Spleen (tissue), 11 donors: ENCODE results near the gene SRGN. TPM values are rescaled to one million over a fixed set of nuclear protein-coding genes. Genes with fewer than 3 reads are reported as not detected.

Source experiments
- DNase-seq: peaks from one replicate; pipeline ENCODE4 v3.0.0-alpha.2; 2020
- H3K27ac ChIP-seq, 8 donors: fragments of 200-600 bp; sonication (generic) in 7 of 8; 1 replicate in 4 of 8; 2 replicates in 4 of 8; pipeline versions ENCODE4 v1.5.0 to v1.8.0; 2016 to 2021; ENCODE audit warnings: inconsistent platforms in 4 of 8, mild to moderate bottlenecking in 4 of 8, moderate library complexity in 1 of 8
- H3K27me3 ChIP-seq, 7 donors: fragments of 200-600 bp; sonication (generic) in 6 of 7; replicated peaks in 1 of 7; 1 replicate in 4 of 7; 2 replicates in 3 of 7; pipeline versions ENCODE4 v1.5.0 to v1.8.0; 2016 to 2021; ENCODE audit warnings: inconsistent platforms in 3 of 7, mild to moderate bottlenecking in 1 of 7
- H3K36me3 ChIP-seq, 6 donors: fragments of 200-600 bp; sonication (generic) in 5 of 6; 1 replicate in 4 of 6; 2 replicates in 2 of 6; pipeline versions ENCODE4 v1.5.0 to v1.8.0; 2016 to 2021; ENCODE audit warnings: inconsistent platforms in 2 of 6
- H3K4me1 ChIP-seq, 6 donors: fragments of 200-600 bp; sonication (generic) in 5 of 6; 1 replicate in 3 of 6; 2 replicates in 3 of 6; pipeline versions ENCODE4 v1.5.0 to v1.8.0; 2016 to 2021; ENCODE audit warnings: inconsistent platforms in 3 of 6
- H3K4me3 ChIP-seq, 8 donors: fragments of 200-600 bp; sonication (generic) in 7 of 8; 1 replicate in 4 of 8; 2 replicates in 4 of 8; pipeline versions ENCODE4 v1.5.0 to v1.8.0; 2016 to 2021; ENCODE audit warnings: inconsistent platforms in 4 of 8, mild to moderate bottlenecking in 4 of 8, moderate library complexity in 2 of 8
- H3K9me3 ChIP-seq, 8 donors: fragments of 200-600 bp; sonication (generic) in 7 of 8; 1 replicate in 4 of 8; 2 replicates in 4 of 8; pipeline versions ENCODE4 v1.5.0 to v1.8.0; 2016 to 2021; ENCODE audit warnings: inconsistent platforms in 4 of 8
- CTCF ChIP-seq, 11 experiments: fragments of 200-600 bp in 7 of 11; fragments of 450-650 bp in 4 of 11; sonication (generic) in 4 of 11; IDR thresholded peaks in 8 of 11; conservative IDR thresholded peaks in 3 of 11; 1 replicate in 7 of 11; 2 replicates in 4 of 11; pipeline versions ENCODE4 v1.4.0 to v1.8.0; 2016 to 2021; ENCODE audit warnings: antibody characterized with exemption in 11 of 11, inconsistent platforms in 4 of 11, mild to moderate bottlenecking in 1 of 11
- POLR2A ChIP-seq, 3 donors: fragments of 450-650 bp; IDR thresholded peaks; one replicate each; pipeline ENCODE4 v1.5.1; 2017; ENCODE audit warnings: antibody characterized with exemption in 3 of 3, mild to moderate bottlenecking in 1 of 3
- POLR2AphosphoS5 ChIP-seq, 3 donors: sonication (generic); formaldehyde crosslinking; IDR thresholded peaks; one replicate each; pipeline ENCODE4 v1.5.1; 2017; ENCODE audit warnings: antibody characterized with exemption in 3 of 3
- WGBS, 5 donors: extraction: QIAGEN DNeasy Blood & Tissue Kit in 3 of 5; methylation state at CpG; one replicate each; pipeline versions ENCODE4 v1.1.5 to v1.1.7; 2013 to 2018; 5-methylcytosine and 5-hydroxymethylcytosine counted together
- intact Hi-C: fragments of 100-400 bp; cut with DNase I; formaldehyde crosslinking; loops from one replicate; pipeline ENCODE4 v1.15.0; 2023; ENCODE audit warnings: low total_unique reads
- polyA plus RNA-seq, 3 donors: library from polyadenylated mRNA; stranded (reverse); fragments of 200-250 nt; gene quantifications; one replicate each; pipeline ENCODE4 v1.2.1, GENCODE V29; 2013
- total RNA-seq, 7 donors: library from RNA; depleted of rRNA in 3 of 7; stranded (reverse); fragments of >200 nt in 3 of 7; fragmentation: NEBNext Ultra II Directional in 4 of 7; extraction: Animal tissue kit (Norgen Biotek cat#: 25700) in 4 of 7; gene quantifications; one replicate each; pipeline versions ENCODE4 v1.1.0 to v1.2.1, GENCODE V29; 2016 to 2021
- donor health status: healthy with polysubstance abuse.
- donor health status: DM: no; HTN: no; CAD: no; lungs with moderate emphysema.
- donor health status: DM: no; HTN: no; CAD: no.
- donor health status: Bipolar disorder and iron deficiency.
- donor health status: healthy.
- donor health status: DM: no; HTN: no; CAD: no.
- donor health status: DM: yes; HTN: yes; CAD: no.

SRGN gene
- total and polyA plus RNA-seq, 10 donors = 123 to 1,009 (median 505) TPM

GRCh38 chr10:69052736-69053135 lies 35.2 kb upstream of the SRGN start:
- WGBS, 5 donors = 77 to 88% (median 86%) methylated on average over 6 of the region's 6 CpGs
- no peak for TF ChIP-seq POLR2A (IDR thresholded peaks at IDR 0.05)
- no peak for DNase-seq
- no peaks in the 10 kb centered on the region for H3K27me3 ChIP-seq
- H3K4me1 ChIP-seq = peaks cover 15 to 84% (median 51%) of the 10 kb centered on the region in 6 donors
- peak overlapping the region in 6 of 8 donors; percentile 11 to 99 (median 78) for H3K27ac ChIP-seq
- H3K4me3 ChIP-seq = no peak overlapping the region
- intact Hi-C loops = no loop called here
- H3K9me3 ChIP-seq = no peaks in the 10 kb centered on the region
- no peaks in the 10 kb centered on the region for H3K36me3 ChIP-seq

GRCh38 chr10:69055241-69055640 lies 32.7 kb upstream of the SRGN start:
- H3K4me1 ChIP-seq = peaks cover 12 to 85% (median 40%) of the 10 kb centered on the region in 6 donors
- H3K4me3 ChIP-seq = no peak overlapping the region
- no peaks in the 10 kb centered on the region for H3K27me3 ChIP-seq
- H3K27ac ChIP-seq = peak overlapping the region in 7 of 8 donors; percentile 61 to 99 (median 86)
- TF ChIP-seq CTCF (IDR thresholded peaks at IDR 0.05 in 8 of 11, conservative IDR thresholded peaks at IDR 0.05 in 3 of 11) (no peak), POLR2A (IDR thresholded peaks at IDR 0.05) (no peak), POLR2AphosphoS5 (IDR thresholded peaks at IDR 0.05) (no peak)
- no peaks in the 10 kb centered on the region for H3K9me3 ChIP-seq
- H3K36me3 ChIP-seq = no peaks in the 10 kb centered on the region
- no peak for DNase-seq
- intact Hi-C loops = no loop called here
- WGBS, 5 donors = 57 to 72% (median 69%) methylated on average over 2 of the region's 2 CpGs

GRCh38 chr10:69056129-69056528 lies 31.8 kb upstream of the SRGN start:
- H3K9me3 ChIP-seq = no peaks in the 10 kb centered on the region
- no peaks in the 10 kb centered on the region for H3K27me3 ChIP-seq
- 36 to 47% (median 38%) methylated on average over 7 of the region's 7 CpGs for WGBS, 5 donors
- H3K36me3 ChIP-seq = no peaks in the 10 kb centered on the region
- peak overlapping the region in 7 of 8 donors; percentile 61 to 99 (median 86) for H3K27ac ChIP-seq
- H3K4me1 ChIP-seq = peaks cover 19 to 87% (median 49%) of the 10 kb centered on the region in 6 donors
- H3K4me3 ChIP-seq = peak overlapping the region in 1 of 8 donors; percentile 55
- intact Hi-C loops = no loop called here
- peak; percentile 89 for DNase-seq
- TF ChIP-seq CTCF (IDR thresholded peaks at IDR 0.05 in 8 of 11, conservative IDR thresholded peaks at IDR 0.05 in 3 of 11) = no peak
- TF ChIP-seq POLR2AphosphoS5 (IDR thresholded peaks at IDR 0.05) = peak in 2 of 3 donors; percentile 67 to 89

GRCh38 chr10:69056536-69057260 lies 31.2 kb upstream of the SRGN start:
- WGBS, 5 donors = 62 to 85% (median 71%) methylated on average over 12 to 14 of the region's 14 CpGs
- no peak for TF ChIP-seq POLR2AphosphoS5 (IDR thresholded peaks at IDR 0.05)
- TF ChIP-seq CTCF (IDR thresholded peaks at IDR 0.05 in 8 of 11, conservative IDR thresholded peaks at IDR 0.05 in 3 of 11) = no peak
- no peak for TF ChIP-seq POLR2A (IDR thresholded peaks at IDR 0.05)
- intact Hi-C loops = no loop called here
- H3K4me3 ChIP-seq = peak overlapping the region in 1 of 8 donors; percentile 55
- H3K27me3 ChIP-seq = no peaks in the 10 kb centered on the region
- H3K9me3 ChIP-seq = no peaks in the 10 kb centered on the region
- peak overlapping the region in 7 of 8 donors; percentile 61 to 99 (median 86) for H3K27ac ChIP-seq
- peaks cover 25 to 87% (median 53%) of the 10 kb centered on the region in 6 donors for H3K4me1 ChIP-seq
- DNase-seq = no peak
- no peaks in the 10 kb centered on the region for H3K36me3 ChIP-seq
